HG03066 (cell line): Measurements from ENCODE around the gene CIAO3.

Experiments used
- ATAC-seq: cut with Tn5 transposase; IDR thresholded peaks from one replicate; pipeline ENCODE4 v1.9.1; 2021; ENCODE audit warnings: low read depth; ENCODE audit not compliant: unreplicated experiment

Gene CIAO3

DNA sequence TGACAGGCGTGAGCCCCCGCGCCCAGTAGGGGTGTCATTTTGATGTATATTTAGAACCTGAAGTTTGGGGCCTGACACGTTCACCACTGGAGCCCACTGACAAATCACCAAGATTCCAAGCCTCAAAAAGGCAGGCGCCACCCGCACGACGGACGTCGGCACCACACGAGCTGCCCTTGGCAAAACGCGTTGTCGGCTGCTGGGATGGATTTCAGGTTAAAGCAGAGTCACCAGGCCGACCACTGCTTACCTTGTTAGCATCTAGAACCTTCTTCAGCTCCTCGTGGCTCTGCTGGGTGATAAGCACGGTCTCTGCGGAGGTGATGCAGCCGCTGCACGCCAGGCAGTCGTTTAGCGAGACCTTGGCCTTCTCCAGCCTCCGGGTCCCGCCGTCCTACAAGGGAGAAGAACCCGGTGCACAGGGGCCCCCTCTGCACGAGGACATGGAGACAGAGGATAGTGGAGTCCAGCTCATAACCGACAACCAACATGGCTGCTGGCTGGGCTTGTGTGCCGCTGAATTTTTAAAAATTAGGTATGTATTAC is 3.8 kb downstream of the CIAO3 start:
- no peak for ATAC-seq

DNA sequence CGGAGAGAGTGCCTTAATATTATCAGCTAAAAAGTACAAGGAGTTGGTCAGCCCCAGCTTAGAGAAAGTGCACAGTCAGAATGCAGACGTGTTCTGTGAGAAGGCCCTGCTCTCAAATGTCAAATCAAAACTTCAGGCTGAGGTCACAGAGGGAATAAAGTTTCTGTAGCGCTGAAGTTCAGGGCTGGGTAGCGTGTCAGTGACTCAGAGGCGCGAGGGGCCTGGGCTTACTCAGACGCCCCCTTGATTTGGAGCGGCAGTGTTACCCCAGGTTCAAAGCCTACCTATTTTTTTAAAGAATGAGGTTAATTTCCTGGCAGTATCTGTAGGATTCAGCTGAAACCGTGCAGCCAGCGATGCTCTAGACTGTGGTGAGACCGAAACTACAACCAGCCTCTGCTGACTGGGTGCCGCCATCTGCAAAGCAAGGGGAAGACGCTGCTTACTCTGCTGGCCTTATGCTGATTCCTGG is 4.8 kb downstream of the CIAO3 start:
- peak; percentile 39 for ATAC-seq

DNA sequence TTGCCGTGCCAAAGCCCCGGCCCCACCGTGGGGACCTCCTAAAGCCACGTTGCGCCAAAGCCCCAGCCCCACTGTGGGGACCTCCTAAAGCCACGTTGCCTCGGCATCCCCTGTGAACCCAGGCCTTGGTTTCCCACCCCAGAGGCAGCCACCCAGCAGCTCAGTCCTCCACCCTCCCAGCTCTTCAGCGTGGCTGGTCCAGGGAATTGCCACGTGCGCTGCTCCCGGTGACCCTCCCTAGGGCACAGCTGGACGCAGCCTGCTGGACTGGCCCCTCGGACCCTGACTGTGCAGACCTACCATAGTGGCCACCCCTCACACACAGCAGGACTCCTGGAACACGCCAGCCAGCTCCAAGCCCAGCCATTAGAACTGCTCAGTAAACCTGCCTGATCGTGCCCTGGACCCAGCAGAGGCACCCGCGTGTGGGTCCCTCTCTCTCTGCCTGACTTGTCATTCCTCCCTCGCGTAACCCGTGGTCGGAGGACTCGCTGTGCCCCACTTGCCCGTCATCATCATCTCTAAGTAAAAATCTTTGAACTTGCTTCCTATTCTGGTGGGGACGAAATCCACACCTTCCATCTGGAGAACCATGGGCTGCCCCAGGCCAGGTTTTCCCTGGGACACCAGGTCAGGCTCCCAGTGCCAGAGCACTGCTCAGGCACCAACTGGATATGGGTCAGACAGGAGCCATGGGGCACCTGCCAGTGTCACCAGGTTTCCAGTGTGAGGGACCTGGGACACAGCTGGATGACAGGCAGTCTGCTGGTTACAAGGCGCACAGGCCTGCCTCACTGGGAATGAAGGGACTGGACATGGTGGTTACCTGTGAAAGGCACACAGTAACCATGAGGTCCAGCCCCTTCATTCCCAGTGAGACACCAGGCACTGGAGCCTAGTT is 5.6 kb downstream of the CIAO3 start:
- ATAC-seq, result no peak

DNA sequence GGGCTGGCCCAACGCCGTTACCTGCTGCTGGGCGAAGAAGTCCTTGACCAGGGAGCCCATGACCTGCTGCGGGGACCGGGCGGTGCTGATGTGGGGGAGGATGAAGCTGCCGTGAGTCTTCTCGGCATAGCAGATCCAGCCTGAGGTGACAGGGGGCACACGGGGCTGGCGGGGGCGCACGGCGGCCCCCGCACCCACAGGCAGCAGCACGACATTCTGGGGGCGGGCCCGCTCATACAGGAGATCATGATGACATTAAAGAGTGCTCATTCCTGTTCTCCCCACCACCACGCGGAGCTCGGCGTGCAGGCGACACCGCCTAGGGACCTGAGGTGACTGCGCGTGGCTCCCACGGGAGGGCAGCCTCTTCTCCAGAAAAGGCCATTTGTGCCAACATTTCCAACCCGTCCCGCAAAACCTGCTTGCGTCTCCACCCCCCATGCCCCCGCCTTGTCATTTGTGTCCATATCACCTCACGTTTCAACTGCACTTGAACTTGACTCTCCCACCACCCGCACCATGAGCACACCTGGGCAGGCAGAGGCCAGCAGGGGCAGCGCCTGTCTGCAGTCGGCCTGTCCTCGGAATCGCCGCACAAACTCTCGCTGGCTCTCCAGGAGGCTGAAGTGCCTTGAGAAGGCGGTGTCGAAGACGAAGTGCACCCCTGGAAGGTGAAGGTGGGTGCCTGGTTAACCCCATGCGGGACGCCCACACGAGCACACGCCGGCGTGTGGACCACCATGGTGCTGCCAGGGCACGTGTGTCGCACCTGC is 6.4 kb downstream of the CIAO3 start:
- ATAC-seq, result no peak

DNA sequence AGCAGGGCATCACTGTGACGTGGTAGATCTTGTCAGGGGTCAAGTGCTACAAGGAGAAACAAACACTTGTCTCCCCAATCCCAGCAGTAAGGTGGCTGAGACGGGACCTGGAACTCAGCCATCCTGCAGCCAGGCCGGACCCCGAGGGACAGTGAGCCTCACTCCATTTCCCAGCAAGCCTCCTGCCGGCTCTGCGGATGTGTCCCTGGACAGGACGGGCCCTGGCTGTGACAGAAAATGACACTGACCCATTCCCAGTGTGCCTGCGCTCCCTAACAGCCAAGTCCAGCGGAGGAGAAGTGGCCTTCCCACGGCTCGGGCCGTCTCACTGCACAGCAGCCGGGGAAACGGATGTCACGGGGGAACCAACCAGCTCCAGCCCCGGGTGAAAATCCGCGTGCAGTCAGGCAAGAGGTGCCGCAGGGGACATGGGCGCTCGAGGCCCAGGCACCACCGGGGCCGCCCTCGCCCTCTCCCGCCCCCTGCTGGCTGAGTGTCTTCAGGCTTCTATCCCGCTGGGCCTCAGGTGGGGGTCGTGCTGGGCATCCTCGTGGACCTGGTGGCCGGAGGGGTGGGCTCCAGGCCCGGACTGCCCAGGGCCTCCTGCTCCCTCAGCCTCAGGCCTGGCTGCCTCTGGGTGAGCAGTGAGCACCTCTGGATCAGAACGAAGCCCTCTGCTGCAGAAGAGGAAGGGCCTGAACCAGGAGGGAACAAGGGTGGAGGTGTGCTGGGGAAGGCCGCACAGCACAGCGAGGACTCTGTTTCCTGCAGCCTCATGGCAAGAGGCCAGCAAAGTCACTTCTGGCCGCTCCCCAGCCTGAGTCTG is 7.2 kb downstream of the CIAO3 start:
- no peak for ATAC-seq

DNA sequence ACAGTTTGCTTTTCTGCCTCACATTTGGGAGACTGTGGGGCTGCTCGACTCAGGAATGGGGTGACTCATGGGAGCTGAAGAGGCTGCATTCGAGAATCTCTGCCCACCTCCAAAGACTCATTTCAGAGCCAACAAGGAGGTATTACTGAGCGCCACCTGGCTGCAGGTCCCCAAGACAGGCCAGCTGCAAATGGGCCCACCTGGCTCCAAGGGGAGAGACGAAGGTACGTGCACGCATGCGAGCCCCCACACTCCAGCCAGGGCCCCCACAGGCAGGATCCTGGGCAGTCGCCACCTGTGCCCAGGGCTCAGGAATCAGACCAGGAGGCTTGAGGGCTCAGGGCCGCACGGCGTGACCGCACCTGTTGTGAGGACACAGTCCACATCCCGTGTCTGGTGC is 7.9 kb downstream of the CIAO3 start:
- no peak for ATAC-seq

DNA sequence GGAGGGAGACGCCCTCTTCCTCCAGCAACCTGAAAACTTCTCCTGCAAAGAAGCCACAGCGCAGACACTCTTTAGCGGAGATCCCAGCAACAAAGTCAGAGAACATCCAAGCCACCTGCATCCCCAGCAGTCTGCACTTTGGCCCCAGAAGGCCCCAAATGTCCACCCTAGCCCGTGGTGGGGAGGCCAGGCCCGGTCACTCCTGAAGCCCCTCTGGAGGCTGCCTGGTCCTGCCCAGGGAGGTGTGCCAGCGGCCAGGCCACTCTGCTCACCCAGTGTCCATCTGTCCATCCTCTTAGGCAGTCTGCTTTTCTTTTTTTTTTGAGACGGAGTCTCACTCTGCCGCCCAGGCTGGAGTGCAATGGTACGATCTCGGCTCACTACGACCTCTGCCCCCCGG is 8.5 kb downstream of the CIAO3 start:
- ATAC-seq, result no peak

DNA sequence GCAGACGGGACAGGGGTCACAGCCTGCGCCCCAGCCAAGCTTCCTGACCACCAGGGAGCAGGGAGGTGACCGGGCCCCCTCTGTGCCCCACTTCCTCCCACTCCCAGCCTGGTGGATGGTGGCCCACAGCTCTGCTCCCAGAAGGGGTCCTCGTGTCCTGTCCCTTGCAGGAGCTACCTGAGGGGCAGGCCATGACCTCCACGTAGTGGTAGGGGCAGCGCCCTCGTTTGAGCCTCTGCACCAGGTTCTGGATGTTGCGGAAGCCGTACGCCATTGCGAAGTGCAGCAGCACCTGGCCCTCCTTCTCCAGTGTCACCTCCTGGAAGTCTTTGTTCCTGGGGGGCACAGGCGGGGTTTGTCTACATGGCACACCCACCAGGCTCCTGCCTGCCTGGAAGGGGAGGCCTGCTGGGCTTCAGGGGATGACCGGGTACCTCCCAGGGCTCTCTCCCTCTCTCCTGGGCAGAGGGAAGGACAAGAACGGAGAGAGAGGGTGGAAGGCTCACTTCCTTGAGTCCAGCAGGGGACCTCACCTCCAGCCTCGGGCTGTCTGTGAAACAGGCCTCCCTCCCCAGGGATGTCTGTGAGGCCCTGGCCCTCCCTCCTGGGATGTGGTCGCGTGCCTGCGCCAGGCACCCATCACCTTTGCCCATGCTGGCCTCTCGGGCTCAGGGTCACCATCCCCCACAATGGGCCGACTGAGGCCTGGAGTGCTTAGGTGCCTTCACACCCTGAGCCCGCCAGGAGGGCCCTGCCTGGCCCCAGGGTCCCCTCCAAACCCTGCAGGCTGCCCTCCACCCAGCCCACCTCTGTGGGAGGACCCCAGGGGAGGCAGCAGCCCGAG is 9.9 kb downstream of the CIAO3 start:
- no peak for ATAC-seq

DNA sequence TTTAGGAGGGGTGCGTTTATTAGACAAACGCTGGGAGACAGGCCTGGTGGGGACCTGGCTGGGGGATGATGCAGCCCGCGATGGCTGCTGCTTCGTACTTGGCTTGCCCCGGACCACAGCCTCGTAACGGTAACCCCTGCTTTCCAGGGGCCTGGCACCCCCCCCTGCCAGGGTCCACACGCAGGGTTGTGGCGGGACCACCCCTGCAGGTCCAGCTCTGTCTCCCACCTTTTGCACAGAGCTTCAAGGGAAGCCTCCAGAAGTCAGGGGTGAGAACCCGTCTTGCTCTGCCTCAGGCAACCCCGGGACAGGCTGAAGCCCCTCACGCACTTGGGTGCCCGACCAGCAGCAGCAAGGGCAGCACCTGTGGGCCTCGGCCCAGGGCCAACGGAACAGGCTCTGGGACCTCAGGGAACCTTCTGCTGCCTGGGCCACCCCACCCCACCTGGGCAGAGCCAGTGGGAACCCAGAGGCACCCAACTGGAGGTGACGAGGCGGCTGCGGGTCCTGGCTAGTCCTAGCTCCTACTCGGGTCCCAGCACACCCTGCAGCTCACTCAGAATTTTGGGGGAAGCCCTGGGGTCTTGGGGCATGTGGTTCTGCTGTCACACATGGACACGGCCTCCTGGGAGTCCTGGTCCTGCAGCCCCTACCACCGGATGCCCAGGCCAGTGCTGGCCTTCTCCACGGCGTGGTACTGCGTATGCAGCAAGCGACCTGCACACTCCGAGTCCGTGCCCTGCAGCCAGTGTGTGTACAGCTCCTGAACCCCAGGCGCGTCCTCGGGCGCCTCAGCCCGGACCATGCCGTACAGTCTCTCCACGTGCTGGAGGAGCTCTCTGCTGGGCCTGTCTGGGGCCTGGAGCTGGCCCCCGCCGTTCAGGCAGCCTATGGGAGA is 10.8 kb downstream of the CIAO3 start:
- no peak for ATAC-seq

DNA sequence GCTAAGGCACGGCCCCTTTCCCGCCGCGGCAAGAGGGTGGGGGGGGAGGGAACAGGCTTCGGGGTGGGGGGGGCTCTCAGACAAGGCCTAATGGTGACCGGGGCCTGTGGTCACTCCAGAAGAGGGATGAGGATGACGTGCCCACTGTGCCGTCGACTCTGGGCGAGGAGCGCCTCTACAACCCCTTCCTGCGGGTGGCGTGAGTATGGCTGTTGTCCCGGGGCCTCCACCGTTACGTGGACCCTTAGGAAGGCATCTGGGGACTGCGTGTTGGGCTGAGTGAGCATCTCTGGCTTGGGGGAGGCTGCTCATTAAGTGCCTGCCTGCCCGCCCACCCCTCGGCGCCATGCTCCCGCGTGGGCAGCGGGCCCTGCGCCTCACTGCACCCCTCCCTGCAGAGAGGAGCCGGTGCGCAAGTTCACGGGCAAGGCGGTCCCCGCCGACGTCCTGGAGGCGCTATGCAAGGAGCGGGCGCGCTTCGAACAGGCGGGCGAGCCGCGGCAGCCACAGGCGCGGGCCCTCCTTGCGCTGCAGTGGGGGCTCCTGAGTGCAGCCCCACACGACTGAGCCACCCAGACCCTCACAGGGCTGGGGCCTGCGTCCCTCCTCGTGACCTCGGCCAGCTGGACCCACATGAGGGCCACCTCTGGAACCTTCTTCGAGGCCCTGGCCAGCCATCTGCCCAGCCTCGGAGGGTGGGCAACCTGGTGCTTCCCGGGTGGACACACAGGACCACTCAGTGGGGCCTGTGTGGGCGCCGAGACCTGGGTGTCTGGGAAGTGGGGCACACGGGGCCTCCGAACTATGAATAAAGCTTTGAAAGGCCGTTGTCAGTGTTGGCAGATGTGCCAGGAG is 11.7 kb downstream of the CIAO3 start:
- no peak for ATAC-seq

DNA sequence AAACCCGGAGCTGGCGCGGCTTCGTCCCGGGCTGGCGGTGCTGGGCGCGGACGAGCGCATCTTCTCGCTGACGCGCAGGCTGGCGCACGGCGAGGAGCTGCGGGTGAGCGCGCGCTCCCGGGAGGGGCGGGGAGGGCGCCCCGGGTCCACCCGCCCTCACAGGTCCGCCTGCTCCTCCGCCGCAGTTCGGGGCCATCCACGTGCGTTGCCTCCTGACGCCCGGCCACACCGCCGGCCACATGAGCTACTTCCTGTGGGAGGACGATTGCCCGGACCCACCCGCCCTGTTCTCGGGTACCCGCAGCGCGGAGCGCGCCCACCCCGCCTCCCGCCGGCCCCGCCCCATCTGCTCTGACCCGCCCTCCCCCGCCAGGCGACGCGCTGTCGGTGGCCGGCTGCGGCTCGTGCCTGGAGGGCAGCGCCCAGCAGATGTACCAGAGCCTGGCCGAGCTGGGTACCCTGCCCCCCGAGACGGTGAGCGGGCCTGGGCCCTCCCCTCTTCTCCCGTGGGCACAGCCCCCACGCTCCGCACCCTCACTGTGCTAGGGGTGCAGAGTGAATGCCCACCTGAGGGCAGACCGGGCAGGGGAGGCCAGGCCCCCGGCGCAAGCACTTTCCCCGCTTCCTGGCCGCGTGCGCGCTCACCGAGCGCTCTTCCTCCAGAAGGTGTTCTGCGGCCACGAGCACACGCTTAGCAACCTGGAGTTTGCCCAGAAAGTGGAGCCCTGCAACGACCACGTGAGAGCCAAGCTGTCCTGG is 12.5 kb downstream of the CIAO3 start:
- ATAC-seq, result peak; percentile 41

DNA sequence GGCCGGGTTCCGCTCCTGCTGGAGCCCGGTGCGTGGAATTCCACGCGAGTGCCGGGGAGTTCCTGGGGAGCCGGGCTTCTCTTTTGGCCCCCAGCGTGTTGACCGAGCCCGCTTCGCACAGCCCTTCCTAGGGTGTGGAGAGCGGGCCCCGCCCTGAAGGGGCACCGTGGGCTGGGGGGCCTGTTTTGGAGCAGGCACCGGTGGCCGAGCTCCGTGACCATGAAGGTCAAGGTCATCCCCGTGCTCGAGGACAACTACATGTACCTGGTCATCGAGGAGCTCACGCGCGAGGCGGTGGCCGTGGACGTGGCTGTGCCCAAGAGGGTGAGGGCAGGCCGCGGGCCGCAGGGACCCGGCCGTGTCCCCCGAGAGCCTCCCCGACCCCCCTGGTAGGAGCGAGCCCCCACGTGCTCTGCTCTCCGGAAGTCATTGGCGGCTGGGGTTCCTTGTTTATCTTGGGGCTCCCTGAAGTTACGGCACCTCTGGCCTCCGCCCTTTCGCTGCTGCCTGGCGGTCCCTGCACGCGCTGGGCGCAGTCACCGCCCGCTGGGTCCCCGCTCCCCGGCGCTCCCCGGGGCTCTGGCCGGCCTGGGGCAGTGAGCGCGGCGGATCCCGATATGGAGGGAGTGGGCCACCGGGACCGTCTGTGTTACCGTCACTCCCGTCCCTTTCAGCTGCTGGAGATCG is 13.4 kb downstream of the CIAO3 start:
- peak; percentile 5 for ATAC-seq

DNA sequence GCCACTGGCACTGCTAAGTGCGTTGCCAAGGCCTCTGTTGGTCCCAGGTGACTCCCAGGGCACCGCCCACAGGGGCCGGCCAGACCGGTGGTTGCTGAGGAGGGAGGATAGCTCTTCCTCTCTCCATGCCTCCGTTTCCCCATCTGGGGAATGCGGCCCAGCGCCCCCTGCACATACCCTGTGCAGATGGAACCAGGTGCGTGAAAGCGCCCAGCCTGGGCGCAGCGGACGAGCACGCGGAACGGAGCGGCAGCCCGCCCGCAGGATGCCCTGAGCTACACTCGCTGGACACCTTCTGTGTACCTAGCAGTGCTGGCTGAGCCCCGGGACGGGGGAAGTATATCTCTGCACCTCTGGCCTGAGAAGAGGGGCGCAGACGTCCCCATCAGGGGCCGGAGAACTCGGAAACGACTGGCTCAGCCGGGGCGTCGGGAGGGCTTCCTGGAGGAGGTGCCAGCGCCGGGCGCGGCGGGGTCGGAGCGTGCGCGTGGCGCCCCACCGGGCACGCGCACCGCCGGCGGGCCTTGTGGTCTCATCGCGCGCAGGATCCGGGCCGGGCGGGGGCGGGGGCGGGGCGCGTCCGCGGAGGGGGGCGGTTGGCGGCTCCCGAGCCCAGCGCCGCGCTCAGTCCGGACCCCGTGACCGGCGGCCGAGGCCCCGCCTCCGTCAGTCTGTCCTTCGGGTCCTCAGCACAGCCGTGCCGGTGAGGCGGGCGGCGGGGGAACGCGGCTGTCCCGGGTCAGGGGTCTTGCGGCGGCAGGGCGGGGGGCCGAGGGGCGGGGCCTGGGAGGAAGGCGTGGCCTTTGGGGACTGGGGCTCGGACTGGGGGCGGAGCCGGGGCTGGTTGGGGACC is 14.1 kb downstream of the CIAO3 start, which contains the start of the genes CCDC78 and HAGHL:
Gene CCDC78, minus strand, starts transcription at position 6 of the 853 bp plus-strand sequence. CDS start 76 bp downstream, outside the sequence.
Gene HAGHL, plus strand, starts transcription at position 669 of the 853 bp plus-strand sequence. CDS start 404 bp downstream, outside the sequence.
- no peak for ATAC-seq

DNA sequence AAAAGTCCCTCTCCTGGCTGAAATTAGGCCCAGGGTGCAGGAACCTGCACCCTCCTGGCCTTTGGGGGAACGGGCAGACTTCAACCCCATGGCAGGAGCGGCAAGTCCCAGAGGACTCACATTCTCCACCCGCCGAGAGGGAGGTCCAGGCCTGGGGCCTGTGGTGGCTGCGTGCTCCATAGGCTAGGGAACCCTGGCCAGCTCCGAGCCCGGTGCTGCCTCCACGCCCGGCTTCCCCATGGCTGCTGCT is 14.7 kb downstream of the CIAO3 start:
- ATAC-seq, result no peak

DNA sequence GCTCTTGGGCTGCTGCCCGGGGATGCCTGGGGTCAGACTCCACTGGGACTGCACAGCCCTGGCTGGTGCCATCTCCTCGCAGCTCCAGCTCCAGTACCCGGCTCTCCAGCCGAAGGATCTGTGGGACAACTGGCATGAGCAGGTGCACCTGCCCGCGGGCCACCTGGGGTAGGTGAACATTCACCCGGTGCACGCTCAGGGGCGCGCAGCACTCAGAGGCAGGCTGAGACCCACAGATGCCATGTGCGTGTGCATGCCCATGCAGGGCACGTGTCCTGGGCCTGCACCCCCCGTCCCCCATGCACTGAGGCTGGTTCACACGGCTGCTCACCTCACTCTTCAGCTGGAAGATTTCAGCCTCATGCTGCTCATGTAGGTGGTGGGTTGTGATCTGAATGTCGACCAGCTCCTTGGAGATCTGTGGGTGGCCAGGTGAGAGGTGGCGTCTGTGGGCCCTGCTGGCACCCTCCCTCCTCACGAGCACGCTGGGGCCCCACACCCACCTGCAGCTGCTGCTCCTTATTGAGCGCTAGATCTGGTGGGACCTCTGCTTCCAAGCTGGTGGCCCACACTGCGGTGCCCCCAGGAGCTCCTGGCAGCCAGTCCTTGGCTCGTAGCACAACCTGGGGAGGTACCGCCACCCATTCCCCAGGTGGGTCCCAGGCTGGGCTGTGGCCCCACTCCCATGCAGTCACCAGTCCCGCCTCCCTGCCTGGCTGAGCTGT is 15.2 kb downstream of the CIAO3 start:
- no peak for ATAC-seq
